ENCODE results near the gene RADIL.

RADIL gene

GRCh38 chr7:4774658-4775249 is 108.8 kb downstream of the RADIL start:
- DNase-seq (ENCODE audit: low read depth in 1 of 2, low spot score in 1 of 2), result peak in 1 of 2 experiments; percentile 69
- TF ChIP-seq CTCF (IDR thresholded peaks at IDR 0.05; ENCODE audit: insufficient read depth, low read length), result no peak
- peak; percentile 48 for TF ChIP-seq REST (IDR thresholded peaks at IDR 0.05; ENCODE audit: insufficient replicate concordance, low read depth)
- TF ChIP-seq POLR2AphosphoS5 (IDR thresholded peaks at IDR 0.05; ENCODE audit: low read depth), result 0 out of 2 replicates have a peak, but pooled peaks have one; percentile 10
- no peak for TF ChIP-seq SPI1 (IDR thresholded peaks at IDR 0.05; ENCODE audit: borderline replicate concordance, low read depth)
- TF ChIP-seq GABPA (IDR thresholded peaks at IDR 0.05; ENCODE audit: low read depth), result no peak
- peak overlapping the region; percentile 91 for H3K27ac ChIP-seq (replicated peaks)
- peak overlapping the region; percentile 99 for H3K4me3 ChIP-seq (replicated peaks; ENCODE audit: insufficient read depth, low read length)
- H3K27me3 ChIP-seq (ENCODE audit: insufficient read depth, poor library complexity, severe bottlenecking), result no peaks in the 10 kb centered on the region

- H3K27ac ChIP-seq (replicated peaks), result no peak overlapping the region
- no peak overlapping the region; the same call in 1 of the 2 replicates for H3K4me3 ChIP-seq (replicated peaks; ENCODE audit: insufficient read depth, low read length)
- DNase-seq (ENCODE audit: low read depth in 1 of 2, low spot score in 1 of 2), result no peak
- TF ChIP-seq GABPA (IDR thresholded peaks at IDR 0.05; ENCODE audit: low read depth), result no peak
- no peak for TF ChIP-seq POLR2AphosphoS5 (IDR thresholded peaks at IDR 0.05; ENCODE audit: low read depth)
- TF ChIP-seq REST (IDR thresholded peaks at IDR 0.05; ENCODE audit: insufficient replicate concordance, low read depth), result no peak
- TF ChIP-seq CTCF (IDR thresholded peaks at IDR 0.05; ENCODE audit: insufficient read depth, low read length), result no peak
- no peak for TF ChIP-seq SPI1 (IDR thresholded peaks at IDR 0.05; ENCODE audit: borderline replicate concordance, low read depth)
- H3K27me3 ChIP-seq (ENCODE audit: insufficient read depth, poor library complexity, severe bottlenecking), result no peaks in the 10 kb centered on the region
Measured at GRCh38 chr7:4774007-4774406, 109.5 kb downstream of the RADIL start.

- DNase-seq (ENCODE audit: low read depth in 1 of 2, low spot score in 1 of 2), result no peak
Measured at GRCh38 chr7:4772306-4772705, 111.2 kb downstream of the RADIL start.

More at GRCh38 chr7:4772306-4772705, 111.2 kb downstream of the RADIL start:
- Histone ChIP-seq H3K4me3 (replicated peaks; ENCODE audit: insufficient read depth, low read length) (no peak overlapping the region), H3K27me3 (ENCODE audit: insufficient read depth, poor library complexity, severe bottlenecking) (no peaks in the 10 kb centered on the region), H3K27ac (replicated peaks) (no peak overlapping the region)
- TF ChIP-seq GABPA (IDR thresholded peaks at IDR 0.05; ENCODE audit: low read depth) (no peak), POLR2AphosphoS5 (IDR thresholded peaks at IDR 0.05; ENCODE audit: low read depth) (no peak), SPI1 (IDR thresholded peaks at IDR 0.05; ENCODE audit: borderline replicate concordance, low read depth) (no peak), CTCF (IDR thresholded peaks at IDR 0.05; ENCODE audit: insufficient read depth, low read length) (no peak), REST (IDR thresholded peaks at IDR 0.05; ENCODE audit: insufficient replicate concordance, low read depth) (no peak)
